ENCODE measurements around the gene AR. TPM values are rescaled to one million over a fixed set of nuclear protein-coding genes. Genes with fewer than 3 reads are reported as not detected.

The AR gene
- total RNA-seq, 2 donors from 2014 or later = 1.5 to 2.2 TPM

- Mint-ChIP-seq H3K36me3 (ENCODE audit: low read depth) (no peaks in the 10 kb centered on the region), H3K27ac (no peak overlapping the region)
- H3K9ac ChIP-seq (ENCODE audit: extremely low read depth, low read length, poor library complexity, severe bottlenecking) = no peak overlapping the region
These were observed 176.5 kb downstream of the AR start for GRCh38 chrX:67720344-67720743.

GRCh38 chrX:67721321-67721720 is 177.5 kb downstream of the AR start:
- Mint-ChIP-seq H3K27me3 (ENCODE audit: insufficient read depth) (no peaks in the 10 kb centered on the region), H3K27ac (no peak overlapping the region), H3K4me3 (no peak overlapping the region), H3K9me3 (peaks cover 72% of the 10 kb centered on the region), H3K4me1 (peaks cover 5% of the 10 kb centered on the region), H3K36me3 (ENCODE audit: low read depth) (no peaks in the 10 kb centered on the region)
- WGBS, 2 experiments (ENCODE audit: insufficient coverage in 1 of 2, insufficient read length in 1 of 2) = 76% methylated on average over 1 of the region's 1 CpG; no CpG with 5 or more reads in 1 of the 2 experiments
- Histone ChIP-seq H3K4me3 (ENCODE audit: low read length) (no peak overlapping the region), H3K4me1 (ENCODE audit: control insufficient read depth, insufficient read depth, low read length) (no peaks in the 10 kb centered on the region), H3K27ac (ENCODE audit: low read depth, low read length) (no peak overlapping the region), H3K9ac (ENCODE audit: extremely low read depth, low read length, poor library complexity, severe bottlenecking) (no peak overlapping the region), H3K27me3 (ENCODE audit: control insufficient read depth, insufficient read depth, low read length, poor library complexity, severe bottlenecking) (no peaks in the 10 kb centered on the region), H3K36me3 (ENCODE audit: control insufficient read depth, insufficient read depth, low read length) (no peaks in the 10 kb centered on the region), H3K9me3 (ENCODE audit: control insufficient read depth, low read length) (no peaks in the 10 kb centered on the region)
- TF ChIP-seq CTCF (conservative IDR thresholded peaks at IDR 0.05) = no peak
- no peak for DNase-seq

More at GRCh38 chrX:67720344-67720743, 176.5 kb downstream of the AR start:
- Mint-ChIP-seq H3K27me3 (ENCODE audit: insufficient read depth) (no peaks in the 10 kb centered on the region), H3K4me3 (no peak overlapping the region), H3K4me1 (peaks cover 5% of the 10 kb centered on the region), H3K9me3 (peaks cover 76% of the 10 kb centered on the region)
- Histone ChIP-seq H3K4me3 (ENCODE audit: low read length) (no peak overlapping the region), H3K4me1 (ENCODE audit: control insufficient read depth, insufficient read depth, low read length) (no peaks in the 10 kb centered on the region), H3K36me3 (ENCODE audit: control insufficient read depth, insufficient read depth, low read length) (no peaks in the 10 kb centered on the region), H3K9me3 (ENCODE audit: control insufficient read depth, low read length) (no peaks in the 10 kb centered on the region), H3K27ac (ENCODE audit: low read depth, low read length) (no peak overlapping the region), H3K27me3 (ENCODE audit: control insufficient read depth, insufficient read depth, low read length, poor library complexity, severe bottlenecking) (no peaks in the 10 kb centered on the region)
- no peak for DNase-seq
- no peak for TF ChIP-seq CTCF (conservative IDR thresholded peaks at IDR 0.05)

- H3K4me3 Mint-ChIP-seq = no peak overlapping the region
- Histone ChIP-seq H3K9ac (ENCODE audit: extremely low read depth, low read length, poor library complexity, severe bottlenecking) (no peak overlapping the region), H3K27ac (ENCODE audit: low read depth, low read length) (no peak overlapping the region), H3K4me3 (ENCODE audit: low read length) (no peak overlapping the region), H3K27me3 (ENCODE audit: control insufficient read depth, insufficient read depth, low read length, poor library complexity, severe bottlenecking) (no peaks in the 10 kb centered on the region), H3K36me3 (ENCODE audit: control insufficient read depth, insufficient read depth, low read length) (no peaks in the 10 kb centered on the region), H3K4me1 (ENCODE audit: control insufficient read depth, insufficient read depth, low read length) (no peaks in the 10 kb centered on the region), H3K9me3 (ENCODE audit: control insufficient read depth, low read length) (no peaks in the 10 kb centered on the region)
- no peak for DNase-seq
- 81% methylated on average over 5 of the region's 5 CpGs; no CpG with 5 or more reads in 1 of the 2 experiments for WGBS, 2 experiments (ENCODE audit: insufficient coverage in 1 of 2, insufficient read length in 1 of 2)
- H3K4me1 Mint-ChIP-seq = peaks cover 5% of the 10 kb centered on the region
- no peak overlapping the region for H3K27ac Mint-ChIP-seq
- no peaks in the 10 kb centered on the region for H3K36me3 Mint-ChIP-seq (ENCODE audit: low read depth)
- no peaks in the 10 kb centered on the region for H3K27me3 Mint-ChIP-seq (ENCODE audit: insufficient read depth)
- TF ChIP-seq CTCF (conservative IDR thresholded peaks at IDR 0.05) = no peak
- H3K9me3 Mint-ChIP-seq = peaks cover 64% of the 10 kb centered on the region
These were observed 179.9 kb downstream of the AR start for GRCh38 chrX:67723580-67724351.
